Stimulated activated CD4-positive, alpha-beta T cell treated with anti-CD3 and anti-CD28 coated beads, Interleukin-15, amount 100 ng/mL, for 1 hour (primary cell): ENCODE results near the gene SPATA24.
"Not testable (repeated sequence)": the region's sequence is repeated elsewhere in the genome, so short reads cannot be mapped to it uniquely, and the experiment has no call there.

Experiments used
- DNase-seq, 2 donors: peaks; one replicate each; pipeline ENCODE4 v3.0.0-alpha.2; 2020; ENCODE audit warnings: low read depth in 1 of 2, low spot score in 1 of 2

The SPATA24 gene

GRCh38 chr5:139383993-139384590, 19.8 kb downstream of the SPATA24 start:
- DNase-seq = no peak

- no peak for DNase-seq
These were observed 20.5 kb downstream of the SPATA24 start, which contains the start of gene SLC23A1 for GRCh38 chr5:139383275-139383992. TSS of gene SLC23A1 (minus strand) at chr5:139383297. CDS start at chr5:139383253, 44 bp downstream.

- no peak for DNase-seq
These were observed 21.1 kb downstream of the SPATA24 start for GRCh38 chr5:139382807-139383206.

GRCh38 chr5:139381837-139382761, 21.8 kb downstream of the SPATA24 start:
- no peak for DNase-seq

GRCh38 chr5:139379626-139380449, 24.1 kb downstream of the SPATA24 start:
- no peak for DNase-seq

- DNase-seq = no peak
These were observed 24.9 kb downstream of the SPATA24 start for GRCh38 chr5:139378941-139379361.

- no peak for DNase-seq
These were observed 25.6 kb downstream of the SPATA24 start for GRCh38 chr5:139378101-139378825.

GRCh38 chr5:139377226-139377625, 26.7 kb downstream of the SPATA24 start:
- no peak for DNase-seq

- DNase-seq = no peak
These were observed 27.5 kb downstream of the SPATA24 start for GRCh38 chr5:139376364-139376763.

GRCh38 chr5:139374909-139375308, 29.0 kb downstream of the SPATA24 start:
- no peak for DNase-seq

GRCh38 chr5:139371482-139372435, 32.1 kb downstream of the SPATA24 start:
- no peak for DNase-seq

GRCh38 chr5:139369181-139369580, 34.7 kb downstream of the SPATA24 start:
- no peak for DNase-seq

- no peak for DNase-seq
These were observed 35.3 kb downstream of the SPATA24 start for GRCh38 chr5:139368613-139369012.

GRCh38 chr5:139364466-139364865, 39.4 kb downstream of the SPATA24 start:
- DNase-seq = no peak

- no peak for DNase-seq
These were observed 40.0 kb downstream of the SPATA24 start for GRCh38 chr5:139363937-139364336.

- no peak for DNase-seq
These were observed 42.0 kb downstream of the SPATA24 start for GRCh38 chr5:139361835-139362429.

GRCh38 chr5:139360384-139360783, 43.5 kb downstream of the SPATA24 start:
- no peak for DNase-seq

GRCh38 chr5:139358064-139358463, 45.8 kb downstream of the SPATA24 start:
- no peak for DNase-seq

GRCh38 chr5:139355900-139356299, 48.0 kb downstream of the SPATA24 start:
- DNase-seq = not testable (repeated sequence)
